ENCODE results near the gene CCDC71L. TPM values are rescaled to one million over a fixed set of nuclear protein-coding genes. Genes with fewer than 3 reads are reported as not detected.
"Not testable (repeated sequence)": the region's sequence is repeated elsewhere in the genome, so short reads cannot be mapped to it uniquely, and the experiment has no call there.

The CCDC71L gene
- total RNA-seq = 10 to 100 TPM in 1 of 4 donors, 1 to 10 TPM in 3; 4.2 to 12.4 (median 6.8) TPM
- 1 to 10 TPM; 2.8 to 7.9 (median 4.5) TPM for polyA plus RNA-seq
- long read RNA-seq, donor 1, full-length matches to known transcripts = 3 of 3 reads
- long read RNA-seq, donor 1, partial matches to known transcripts = 0 of 3 reads
- long read RNA-seq, donor 1, other reads (novel, unspliced or antisense) = 0 of 3 reads
- long read RNA-seq, donor 2, full-length matches to known transcripts = 7 of 7 reads
- long read RNA-seq, donor 2, partial matches to known transcripts = 0 of 7 reads
- long read RNA-seq, donor 2, other reads (novel, unspliced or antisense) = 0 of 7 reads

- Histone ChIP-seq H3K4me3 (peak within 1 kb of the TSS; percentile 87), H3K27me3 (ENCODE audit: insufficient read depth in 3 of 3, low read length in 2 of 3) (no peaks in the 10 kb centered on the region), H3K4me1 (peaks cover 2% of the 10 kb centered on the region), H3K36me3 (ENCODE audit: insufficient read depth in 1 of 2, low read depth in 1 of 2) (no peaks in the 10 kb centered on the region), H3K27ac (peak within 1 kb of the TSS; percentile 82), H3K9me3 (no peaks in the 10 kb centered on the region)
- intact Hi-C loops (cut with DNase I) = loop anchor here in 1 of 2 donors (5.0 to 10.0 kb wide), 2 partner anchors 71 to 486 kb away; no protein-coding TSS in a partner anchor
- 3 to 4% (median 3%) methylated on average over 40 to 51 of the region's 51 CpGs for WGBS, 3 donors
- peak; percentile 90 to 93 (median 92) for ATAC-seq
- DNase-seq = peak; percentile 96
- TF ChIP-seq, protein P1, sequence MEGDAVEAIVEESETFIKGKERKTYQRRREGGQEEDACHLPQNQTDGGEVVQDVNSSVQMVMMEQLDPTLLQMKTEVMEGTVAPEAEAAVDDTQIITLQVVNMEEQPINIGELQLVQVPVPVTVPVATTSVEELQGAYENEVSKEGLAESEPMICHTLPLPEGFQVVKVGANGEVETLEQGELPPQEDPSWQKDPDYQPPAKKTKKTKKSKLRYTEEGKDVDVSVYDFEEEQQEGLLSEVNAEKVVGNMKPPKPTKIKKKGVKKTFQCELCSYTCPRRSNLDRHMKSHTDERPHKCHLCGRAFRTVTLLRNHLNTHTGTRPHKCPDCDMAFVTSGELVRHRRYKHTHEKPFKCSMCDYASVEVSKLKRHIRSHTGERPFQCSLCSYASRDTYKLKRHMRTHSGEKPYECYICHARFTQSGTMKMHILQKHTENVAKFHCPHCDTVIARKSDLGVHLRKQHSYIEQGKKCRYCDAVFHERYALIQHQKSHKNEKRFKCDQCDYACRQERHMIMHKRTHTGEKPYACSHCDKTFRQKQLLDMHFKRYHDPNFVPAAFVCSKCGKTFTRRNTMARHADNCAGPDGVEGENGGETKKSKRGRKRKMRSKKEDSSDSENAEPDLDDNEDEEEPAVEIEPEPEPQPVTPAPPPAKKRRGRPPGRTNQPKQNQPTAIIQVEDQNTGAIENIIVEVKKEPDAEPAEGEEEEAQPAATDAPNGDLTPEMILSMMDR (IDR thresholded peaks at IDR 0.05) = no peak
Observed at GRCh38 chr7:106660862-106661720, at the start of gene CCDC71L. Gene CCDC71L, minus strand, starts transcription at chr7:106661158. Its CDS starts 262 bp downstream, at chr7:106660896.

DNA sequence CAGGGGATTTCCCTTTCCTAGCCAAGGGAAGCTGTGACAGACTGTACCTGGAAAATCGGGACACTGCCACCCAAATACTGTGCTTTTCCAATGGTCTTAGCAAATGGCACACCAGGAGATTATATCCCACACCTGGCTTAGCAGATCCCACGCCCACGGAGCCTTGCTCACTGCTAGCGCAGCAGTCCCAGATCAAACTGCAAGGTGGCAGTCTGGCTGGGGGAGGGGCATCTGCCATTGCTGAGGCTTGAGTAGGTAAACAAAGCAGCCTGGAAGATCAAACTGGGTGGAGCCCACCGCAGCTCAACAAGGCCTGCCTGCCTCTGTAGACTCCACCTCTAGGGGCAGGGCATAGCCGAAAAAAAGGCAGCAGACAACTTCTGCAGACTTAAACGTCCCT is 48.6 kb upstream of the CCDC71L start:
- WGBS, 3 donors = 78 to 84% (median 79%) methylated on average over 7 of the region's 7 CpGs
- H3K9me3 ChIP-seq; DNase-seq; H3K36me3 ChIP-seq (ENCODE audit: insufficient read depth in 1 of 2, low read depth in 1 of 2); H3K4me3 ChIP-seq; H3K27me3 ChIP-seq (ENCODE audit: insufficient read depth in 3 of 3, low read length in 2 of 3); ATAC-seq; H3K4me1 ChIP-seq; intact Hi-C loops (cut with DNase I); H3K27ac ChIP-seq: not testable (repeated sequence)

GRCh38 chr7:106704000-106704840 is 43.3 kb upstream of the CCDC71L start:
- TF ChIP-seq, protein P1 (IDR thresholded peaks at IDR 0.05) = no peak
- WGBS, 3 donors = 52 to 75% (median 59%) methylated on average over 3 of the region's 3 CpGs
- intact Hi-C loops (cut with DNase I) = no loop called here
- peaks cover 0 to 3% (median 0%) of the 10 kb centered on the region in 3 donors for H3K27me3 ChIP-seq (ENCODE audit: insufficient read depth in 3 of 3, low read length in 2 of 3)
- ATAC-seq (no peak), DNase-seq (no peak)
- H3K36me3 ChIP-seq (ENCODE audit: insufficient read depth in 1 of 2, low read depth in 1 of 2) = no peaks in the 10 kb centered on the region
- H3K27ac ChIP-seq = no peak overlapping the region
- no peaks in the 10 kb centered on the region for H3K9me3 ChIP-seq
- H3K4me1 ChIP-seq = no peaks in the 10 kb centered on the region
- no peak overlapping the region for H3K4me3 ChIP-seq

DNA sequence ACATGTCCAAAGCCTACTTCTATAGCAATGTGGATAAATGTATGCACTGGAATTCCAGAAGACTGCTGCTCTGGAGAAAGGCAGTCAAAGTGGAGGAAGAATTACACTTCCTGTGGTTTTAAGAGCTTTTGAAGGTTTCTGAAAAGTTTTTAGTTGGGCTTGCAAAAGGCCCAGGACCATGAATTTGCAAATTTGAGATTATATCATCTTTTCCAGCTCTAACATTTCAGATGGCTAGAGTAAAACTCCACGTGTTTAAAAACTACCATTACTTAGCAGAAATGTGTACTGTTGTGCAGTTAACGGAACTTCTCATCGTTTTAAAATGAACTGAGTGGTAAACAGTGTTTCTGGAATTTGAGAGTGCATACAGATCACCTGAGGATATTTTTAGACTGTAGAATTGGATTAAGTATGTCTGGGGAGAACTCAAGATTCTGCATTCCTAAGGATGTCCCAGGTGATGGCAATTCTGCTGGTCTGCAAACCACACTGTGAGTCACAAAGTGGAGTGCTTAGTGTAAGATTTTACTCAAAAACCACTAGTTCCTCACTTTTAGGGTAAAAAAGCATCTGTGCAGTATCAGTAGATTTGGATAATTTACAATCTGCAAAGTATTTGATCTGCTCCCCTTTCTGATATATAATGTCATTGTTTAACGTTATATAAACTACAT is 32.9 kb upstream of the CCDC71L start:
- Histone ChIP-seq H3K9me3 (peaks cover 4% of the 10 kb centered on the region), H3K4me1 (no peaks in the 10 kb centered on the region), H3K36me3 (ENCODE audit: insufficient read depth in 1 of 2, low read depth in 1 of 2) (no peaks in the 10 kb centered on the region), H3K4me3 (no peak overlapping the region), H3K27me3 (ENCODE audit: insufficient read depth in 3 of 3, low read length in 2 of 3) (no peaks in the 10 kb centered on the region), H3K27ac (no peak overlapping the region)
- WGBS, 3 donors = 73 to 75% (median 74%) methylated on average over 4 of the region's 4 CpGs
- no peak for ATAC-seq
- TF ChIP-seq, protein P1 (IDR thresholded peaks at IDR 0.05) = no peak
- DNase-seq = no peak
- intact Hi-C loops (cut with DNase I) = no loop called here
